NCI-H1105 treated with DMSO at 0.1 percent for 48 hours (cell line): ENCODE data around the gene MYH3.

ENCODE experiments used
- DNase-seq: peaks from one replicate; lab custom pipeline; 2025; lab: John Stamatoyannopoulos, UW

MYH3 gene

DNA sequence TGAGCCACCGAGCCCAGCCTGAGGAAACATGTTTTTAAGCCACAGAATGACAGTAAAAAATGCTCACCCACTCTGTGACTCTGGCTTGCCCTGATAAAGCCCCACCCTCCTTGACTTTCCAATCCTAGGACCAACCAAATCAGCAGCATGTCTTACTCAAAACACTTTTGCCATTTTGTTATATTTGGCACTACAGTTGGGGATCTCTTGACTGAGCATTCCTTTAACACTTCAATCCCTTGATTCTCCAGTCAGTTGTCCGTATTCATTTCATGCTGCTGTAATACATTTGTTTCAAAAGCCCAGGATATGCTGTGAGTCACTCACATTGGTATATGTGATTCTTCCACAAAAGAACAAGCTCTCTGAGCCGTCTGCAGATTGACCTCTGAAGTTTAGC is 8.2 kb downstream of the MYH3 start:
- DNase-seq: no peak

DNA sequence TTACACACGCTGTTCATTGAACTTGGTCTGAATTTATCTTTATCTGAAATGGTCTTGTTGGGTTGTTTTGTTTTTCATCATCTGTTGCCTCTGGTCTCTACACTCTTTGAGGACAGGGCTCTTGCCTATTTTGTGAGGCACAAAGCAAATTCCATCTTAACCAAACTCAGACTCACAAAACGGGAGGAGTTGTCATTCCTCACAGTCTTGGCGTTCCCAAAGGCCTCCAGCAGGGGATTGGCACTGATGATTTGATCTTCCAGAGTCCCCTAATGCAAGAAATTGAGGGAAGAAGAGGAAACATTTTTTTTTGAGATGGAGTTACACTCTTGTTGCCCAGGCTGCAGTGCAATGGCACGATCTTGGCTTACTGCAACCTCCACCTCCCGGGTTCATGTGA is 8.7 kb downstream of the MYH3 start:
- no peak for DNase-seq

DNA sequence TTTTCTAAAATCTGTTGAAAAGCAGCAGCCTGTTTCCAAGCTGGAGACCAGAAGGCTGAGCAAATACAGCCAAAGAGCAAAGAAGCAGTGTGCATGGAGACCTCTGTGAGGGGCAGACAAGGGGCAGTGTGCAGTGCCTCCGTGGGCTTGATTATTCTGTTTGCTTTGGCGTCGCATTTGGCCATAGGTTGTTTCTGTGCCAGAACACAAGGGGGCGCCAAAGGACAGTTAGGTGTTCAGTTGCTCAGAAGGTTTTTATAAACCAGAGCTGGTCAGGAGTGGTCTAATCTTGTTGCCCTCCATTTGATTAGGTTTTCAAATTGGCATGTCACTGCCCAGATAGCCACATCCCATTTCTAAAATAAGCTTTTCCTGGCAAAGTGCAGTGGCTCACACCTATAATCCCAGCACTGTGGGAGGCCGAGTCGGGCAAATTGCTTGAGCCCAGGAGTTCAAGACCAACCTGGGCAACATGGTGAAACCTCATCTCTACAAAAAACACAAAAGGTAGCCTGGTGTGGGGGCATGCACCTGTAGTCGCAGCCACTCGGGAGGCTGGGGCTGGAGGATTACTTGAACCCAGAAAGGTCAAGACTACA is 10.6 kb downstream of the MYH3 start:
- DNase-seq: peak; percentile 57

DNA sequence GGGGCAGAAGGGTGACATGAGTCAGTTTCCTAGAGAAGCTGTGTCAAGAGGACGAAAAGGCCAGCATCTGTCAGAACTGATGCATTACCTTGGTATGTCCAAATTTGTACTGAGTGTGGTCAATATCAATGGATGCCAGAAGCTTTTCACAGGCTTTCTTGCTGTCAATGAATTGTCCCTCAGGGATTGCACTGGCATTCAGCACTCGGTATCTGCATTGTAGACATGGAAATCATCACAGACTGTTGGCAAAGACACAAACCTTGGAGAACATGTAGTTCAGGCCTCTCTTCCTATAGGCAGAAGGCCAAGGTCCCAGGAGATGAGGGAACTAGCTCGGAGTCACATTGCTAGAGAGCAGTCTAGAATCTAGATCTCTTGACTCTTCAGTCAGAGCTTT is 16.6 kb downstream of the MYH3 start:
- DNase-seq: no peak

DNA sequence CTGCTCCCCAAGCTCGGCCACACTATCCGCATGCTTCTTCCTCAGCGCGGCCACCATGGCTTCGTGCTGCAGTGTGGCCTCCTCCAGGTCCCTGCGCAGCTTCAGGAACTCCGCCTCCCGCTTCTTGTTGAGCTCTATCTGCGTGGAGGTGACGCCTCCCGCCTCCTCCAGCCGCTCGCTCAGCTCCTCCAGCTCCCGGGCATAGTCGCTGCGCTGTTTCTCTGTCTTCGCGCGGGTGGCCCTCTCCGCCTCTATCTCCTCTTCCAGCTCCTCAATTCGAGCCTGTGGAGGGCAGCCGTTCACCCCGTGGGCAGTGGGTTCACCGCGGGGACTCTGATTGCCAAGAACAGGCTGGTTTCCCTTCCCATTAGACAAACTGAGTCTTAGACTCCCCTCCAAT is 19.0 kb downstream of the MYH3 start:
- DNase-seq: no peak

DNA sequence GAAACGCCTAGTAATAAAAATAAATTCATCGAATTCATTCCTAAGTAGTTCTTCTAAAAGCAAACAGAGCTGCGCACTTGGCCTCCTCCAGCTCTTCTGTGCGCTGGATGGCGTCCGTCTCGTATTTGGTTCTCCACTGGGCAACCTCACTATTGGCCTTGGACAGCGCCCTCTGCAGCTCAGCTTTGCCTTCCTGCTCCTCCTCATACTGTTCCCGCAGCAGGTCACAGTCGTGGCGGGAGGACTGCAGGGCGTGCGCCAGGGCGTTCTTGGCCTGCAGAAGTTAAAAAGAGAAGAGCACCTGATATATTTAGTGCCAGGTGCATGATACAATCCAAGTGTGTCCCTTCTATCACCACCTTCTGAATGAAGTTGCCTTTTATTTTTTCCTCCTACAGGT is 21.8 kb downstream of the MYH3 start:
- no peak for DNase-seq

DNA sequence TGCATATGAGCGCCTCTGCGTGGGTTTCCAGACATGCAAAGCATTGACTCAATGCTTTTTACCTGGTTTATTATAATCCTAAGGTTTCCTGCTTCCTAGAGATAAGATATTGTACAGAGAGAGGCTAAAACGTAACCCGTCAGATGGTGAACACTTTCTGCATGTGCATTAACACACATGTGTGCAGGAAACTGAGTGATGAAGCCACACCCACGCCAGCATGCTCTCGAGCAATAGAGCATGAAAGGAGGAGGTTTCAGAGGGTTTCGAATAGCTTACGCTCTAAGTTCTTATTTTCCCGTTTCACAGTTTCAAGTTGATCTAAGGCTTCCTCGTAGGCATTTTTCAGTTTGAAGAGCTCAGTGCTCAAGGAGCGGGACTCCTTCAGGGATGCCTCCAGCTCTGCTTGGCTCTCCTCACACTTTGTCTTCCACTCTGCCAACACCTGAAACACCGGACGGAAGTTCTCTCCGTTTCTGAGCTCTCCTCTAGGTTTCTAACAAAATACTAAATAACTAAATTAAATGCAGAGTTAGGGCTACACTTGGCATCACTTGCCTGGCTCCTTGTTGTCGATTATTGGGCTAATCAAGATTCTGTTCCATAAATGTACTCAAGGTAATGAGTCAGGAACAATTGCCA is 23.2 kb downstream of the MYH3 start:
- no peak for DNase-seq

DNA sequence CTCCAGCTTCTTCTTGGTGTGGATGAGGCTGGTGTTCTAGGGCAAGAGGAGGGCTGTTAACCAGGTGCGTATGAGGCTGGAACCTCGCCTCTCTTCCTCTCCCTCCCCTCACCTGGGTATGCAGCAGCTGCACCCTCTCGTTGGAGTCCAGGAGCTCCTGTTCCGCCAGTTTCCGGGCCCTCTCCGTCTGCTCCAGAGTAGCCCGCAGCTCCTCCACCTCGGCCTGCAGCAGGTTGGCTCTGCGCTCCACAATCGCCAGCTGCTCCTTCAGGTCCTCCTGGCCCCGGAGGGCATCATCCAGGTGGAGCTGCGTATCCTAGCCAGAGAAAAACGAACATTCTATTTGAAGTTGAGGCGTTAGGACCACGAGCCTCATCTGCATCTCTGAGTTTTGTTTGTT is 25.4 kb downstream of the MYH3 start:
- DNase-seq: no peak

DNA sequence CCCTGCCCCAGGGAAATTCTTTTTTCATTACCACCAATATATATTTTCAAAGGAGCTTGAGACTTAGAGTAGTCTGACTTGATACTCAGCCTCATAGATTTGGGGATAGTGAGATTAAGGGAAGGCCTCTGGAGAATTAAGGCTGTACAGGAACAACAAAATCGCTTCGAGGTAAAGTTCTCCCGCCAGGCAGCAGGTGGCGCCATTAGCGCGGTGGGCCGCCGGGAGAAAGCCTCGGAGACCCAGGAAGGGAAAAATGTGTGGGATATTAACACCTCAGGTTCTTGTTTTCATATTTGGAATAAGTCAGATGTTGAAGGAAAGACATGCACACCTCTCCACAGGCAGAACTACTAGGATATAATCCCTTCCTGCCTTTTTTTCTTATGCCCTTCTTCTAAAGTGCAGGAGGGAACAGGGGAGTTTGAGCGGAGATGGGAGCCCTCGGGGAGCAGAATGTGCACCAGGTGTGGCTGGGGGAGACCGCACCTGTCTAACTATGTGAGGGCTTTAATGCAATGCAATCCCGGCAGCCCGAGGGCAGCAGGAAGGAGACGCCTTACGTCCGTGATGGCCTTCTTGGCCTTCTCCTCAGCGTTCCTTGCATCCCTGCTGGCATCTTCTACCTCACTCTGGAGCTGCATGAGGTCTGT is 25.9 kb downstream of the MYH3 start:
- peak; percentile 11 for DNase-seq

DNA sequence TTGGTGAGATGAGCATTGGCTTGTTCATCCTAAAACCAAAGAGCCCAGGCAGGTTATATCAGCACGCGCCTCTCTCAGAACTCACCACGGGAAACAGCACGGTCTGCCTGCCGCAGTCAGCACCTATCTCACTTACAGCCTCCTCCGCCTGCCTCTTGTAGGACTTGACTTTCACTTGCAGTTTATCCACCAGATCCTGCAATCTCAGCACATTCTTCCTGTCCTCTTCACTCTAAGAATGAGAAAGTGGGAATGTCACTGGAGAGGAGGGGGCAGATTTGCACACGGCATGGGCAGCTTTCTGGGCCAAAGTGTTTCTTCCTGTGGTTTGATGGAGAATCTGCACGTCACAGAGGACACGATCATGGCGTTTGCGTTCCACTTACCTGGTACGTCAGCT is 27.4 kb downstream of the MYH3 start:
- DNase-seq: no peak

DNA sequence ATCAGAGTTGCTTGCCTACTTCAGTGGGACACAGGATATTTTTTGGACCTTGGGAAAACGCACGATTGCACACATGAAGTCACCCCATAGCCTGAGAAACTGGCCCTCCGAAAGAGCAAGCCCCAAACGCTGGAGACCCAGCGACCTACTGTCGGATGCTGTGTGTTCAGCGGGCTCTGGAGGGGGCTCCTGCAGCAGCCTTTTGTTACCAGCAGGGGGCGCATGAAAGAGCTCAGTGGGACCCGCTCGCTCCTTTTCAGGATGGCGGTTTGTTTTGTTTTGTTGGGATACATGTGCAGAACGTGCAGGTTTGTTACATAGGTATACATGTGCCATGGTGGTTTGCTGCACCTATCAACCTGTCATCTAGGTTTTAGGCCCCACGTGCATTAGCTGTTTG is 28.4 kb downstream of the MYH3 start:
- no peak for DNase-seq

DNA sequence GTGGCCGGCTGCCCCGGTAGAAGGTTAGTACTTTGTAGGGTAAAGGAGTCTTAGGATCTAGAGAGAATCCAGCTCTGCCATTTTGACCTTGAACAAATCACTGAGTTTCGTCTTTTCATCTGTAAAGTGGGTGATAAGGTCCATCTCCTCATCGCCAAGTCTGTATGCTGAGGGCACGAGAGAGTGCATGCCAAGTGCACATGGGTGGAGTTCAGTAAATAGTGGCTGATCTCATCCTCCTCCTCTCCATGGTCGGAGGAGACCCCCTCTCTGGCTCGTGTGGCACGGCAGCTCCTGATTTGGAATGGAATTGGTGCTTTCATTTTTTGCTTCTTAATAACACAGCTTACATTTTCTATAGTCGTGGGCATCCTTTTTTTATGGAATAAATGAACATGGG is 30.7 kb downstream of the MYH3 start:
- DNase-seq: no peak

DNA sequence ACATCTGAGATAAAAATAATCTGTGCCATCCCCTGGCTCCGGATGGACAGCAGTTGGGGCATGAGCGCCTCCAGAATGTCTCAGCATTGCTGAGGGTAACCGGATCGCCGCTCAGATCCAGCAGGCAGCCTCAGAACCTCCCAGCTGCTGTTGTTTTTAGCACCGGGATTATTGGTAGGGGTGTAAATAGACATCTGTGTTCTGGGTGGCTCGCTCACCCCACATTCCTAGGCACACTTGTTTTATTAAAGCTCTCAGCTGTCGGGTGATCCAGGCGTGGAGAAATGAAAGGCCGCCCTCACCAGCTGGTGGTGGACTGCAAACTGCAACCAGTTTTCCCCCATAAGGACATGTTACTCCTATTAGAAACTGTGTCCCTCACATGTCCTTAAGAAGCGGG is 32.1 kb downstream of the MYH3 start:
- DNase-seq: no peak

DNA sequence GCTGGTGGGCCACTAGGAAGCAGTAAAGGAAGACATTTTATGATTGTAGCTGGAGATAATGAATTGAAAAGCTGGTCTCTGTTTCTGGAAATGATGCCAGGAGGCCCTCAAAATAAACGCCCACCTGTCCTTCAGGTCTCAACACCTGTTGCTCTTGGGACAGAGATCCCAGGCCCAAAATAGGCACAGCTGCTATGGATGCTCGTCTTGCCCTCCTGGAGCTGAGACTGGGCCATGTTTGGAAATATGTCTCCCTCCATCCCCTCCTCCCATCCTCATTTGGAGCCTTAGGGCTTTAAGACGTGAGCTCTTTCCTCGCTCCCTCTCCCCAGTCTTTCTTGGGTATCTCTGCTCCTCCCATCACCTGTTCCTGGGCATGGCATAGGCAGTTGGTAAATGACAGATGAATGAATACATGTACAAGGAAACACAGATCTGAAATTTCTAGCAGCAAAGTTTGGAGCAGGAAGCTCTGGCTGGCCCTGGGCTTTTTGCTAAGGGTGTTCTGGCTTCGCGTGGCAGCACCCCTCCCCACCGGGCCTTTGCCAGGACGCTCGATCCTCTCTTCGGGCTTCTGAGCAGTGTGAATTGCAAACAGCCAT is 33.3 kb downstream of the MYH3 start:
- no peak for DNase-seq

DNA sequence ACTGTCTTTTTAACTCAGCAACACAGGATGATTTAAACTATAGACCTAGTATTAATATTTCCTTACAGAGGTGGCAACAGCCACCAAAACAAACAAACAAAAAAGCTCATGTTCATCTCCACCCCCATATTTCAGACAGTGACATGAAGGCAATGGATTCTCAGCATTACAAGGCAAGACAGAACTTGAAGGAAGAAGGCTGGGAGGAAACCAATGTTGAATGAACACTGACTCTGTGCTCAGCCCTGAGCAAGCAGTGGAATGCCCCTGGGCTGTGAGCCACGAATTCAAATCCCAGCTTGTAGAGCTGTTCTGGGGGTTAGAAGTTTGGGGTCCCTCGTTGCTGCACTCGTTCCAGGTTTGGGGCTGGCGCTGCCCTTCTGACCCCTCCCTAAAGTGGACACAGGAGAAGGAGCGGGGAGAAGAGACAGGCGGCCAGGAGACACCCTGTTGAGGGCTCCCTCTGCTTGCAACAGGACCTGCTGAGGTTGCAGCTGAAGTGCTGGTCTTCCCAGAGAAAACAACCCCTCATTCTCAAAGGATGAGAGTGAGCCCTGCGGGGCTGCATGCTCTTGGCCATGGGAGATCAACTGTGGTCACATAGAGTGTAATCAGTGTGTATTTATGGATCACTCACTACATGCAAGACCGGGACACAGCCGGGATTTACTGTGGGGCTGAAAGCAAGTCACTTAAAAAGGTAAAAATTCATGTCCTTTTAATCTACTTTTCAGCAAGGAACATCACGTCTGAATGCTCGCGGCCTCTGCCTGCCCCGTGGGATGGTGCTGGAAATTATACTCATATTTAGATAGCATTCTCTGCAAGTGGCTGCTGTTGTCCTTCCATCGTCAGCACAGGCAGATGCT is 34.3 kb downstream of the MYH3 start:
- no peak for DNase-seq

DNA sequence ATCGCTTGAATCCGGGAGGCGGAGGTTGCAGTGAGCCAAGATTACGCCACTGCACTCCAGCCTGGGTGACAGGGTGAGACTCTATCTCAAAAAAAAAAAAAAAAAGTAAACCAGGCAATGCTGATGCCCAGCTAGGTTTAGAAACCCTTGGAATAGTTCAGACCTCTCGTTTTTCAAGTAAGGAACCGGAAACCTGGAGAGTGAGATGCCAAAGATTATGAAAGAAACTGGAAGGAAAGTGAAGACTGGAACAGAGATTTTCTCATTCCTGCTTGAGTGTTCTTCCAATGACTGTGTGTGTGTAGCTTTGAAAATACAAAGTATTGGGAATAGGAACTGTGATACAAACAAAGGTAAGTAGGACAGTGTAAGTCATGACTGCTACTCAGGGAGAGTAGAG is 35.7 kb downstream of the MYH3 start:
- no peak for DNase-seq

DNA sequence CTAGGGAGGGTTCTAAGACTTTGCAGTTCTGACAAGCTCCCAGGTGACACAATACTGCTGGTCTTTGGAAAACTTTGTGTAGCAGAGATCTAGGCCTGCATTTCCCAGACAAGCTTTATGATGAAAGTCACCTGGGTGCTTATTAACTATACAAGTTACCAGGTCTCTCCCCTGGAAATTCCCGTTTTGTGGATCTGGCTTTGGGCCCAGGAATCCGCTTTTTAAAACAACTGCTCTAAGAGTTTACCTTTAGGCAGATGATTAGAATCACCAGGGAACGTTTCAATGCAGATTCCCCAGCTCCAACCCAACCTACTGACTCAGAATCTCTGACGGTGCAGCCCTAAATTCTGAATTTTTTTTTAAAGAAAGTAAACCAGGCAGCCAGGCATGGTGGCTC is 36.3 kb downstream of the MYH3 start:
- DNase-seq: no peak

DNA sequence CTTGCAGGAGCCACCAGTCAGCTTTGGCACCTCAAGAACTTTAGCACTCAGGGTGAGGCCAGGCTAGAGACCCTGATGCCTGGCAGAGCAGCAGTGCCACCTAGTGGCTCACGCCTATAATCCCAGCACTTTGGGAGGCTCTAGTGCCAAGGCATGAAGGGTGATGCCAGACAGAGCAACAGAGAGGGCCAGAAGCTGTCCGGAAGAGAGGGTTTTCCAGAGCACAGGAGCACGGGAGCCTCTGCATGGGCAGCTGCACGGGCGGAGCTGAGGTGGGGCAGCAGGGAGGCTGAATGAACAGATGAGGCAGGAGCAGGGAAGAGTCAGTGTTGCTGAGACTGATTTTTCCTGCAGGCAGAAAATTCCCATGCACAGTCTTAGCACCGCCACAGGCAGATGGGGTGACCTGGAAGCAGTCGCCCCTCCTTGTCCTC is 38.9 kb downstream of the MYH3 start:
- peak; percentile 69 for DNase-seq

DNA sequence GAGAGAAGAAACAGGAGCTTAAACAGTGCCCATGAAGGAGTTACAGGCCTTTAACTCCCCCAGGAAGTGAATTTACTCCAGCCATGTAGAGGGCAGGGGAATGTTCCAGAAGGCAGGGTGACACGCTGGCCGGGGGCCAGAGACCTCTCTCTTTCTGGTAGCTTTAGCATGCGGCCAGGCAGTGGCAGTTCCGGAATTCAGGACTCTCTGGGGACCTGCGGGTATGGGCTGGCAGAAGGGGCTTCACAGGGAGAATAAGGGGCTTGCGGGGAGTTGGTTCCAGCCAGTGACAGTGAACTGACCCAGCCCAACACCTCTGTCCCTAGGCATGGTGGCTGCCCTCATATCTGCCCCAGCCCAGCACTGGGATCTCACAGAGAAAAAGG is 40.0 kb downstream of the MYH3 start:
- DNase-seq: no peak

DNA sequence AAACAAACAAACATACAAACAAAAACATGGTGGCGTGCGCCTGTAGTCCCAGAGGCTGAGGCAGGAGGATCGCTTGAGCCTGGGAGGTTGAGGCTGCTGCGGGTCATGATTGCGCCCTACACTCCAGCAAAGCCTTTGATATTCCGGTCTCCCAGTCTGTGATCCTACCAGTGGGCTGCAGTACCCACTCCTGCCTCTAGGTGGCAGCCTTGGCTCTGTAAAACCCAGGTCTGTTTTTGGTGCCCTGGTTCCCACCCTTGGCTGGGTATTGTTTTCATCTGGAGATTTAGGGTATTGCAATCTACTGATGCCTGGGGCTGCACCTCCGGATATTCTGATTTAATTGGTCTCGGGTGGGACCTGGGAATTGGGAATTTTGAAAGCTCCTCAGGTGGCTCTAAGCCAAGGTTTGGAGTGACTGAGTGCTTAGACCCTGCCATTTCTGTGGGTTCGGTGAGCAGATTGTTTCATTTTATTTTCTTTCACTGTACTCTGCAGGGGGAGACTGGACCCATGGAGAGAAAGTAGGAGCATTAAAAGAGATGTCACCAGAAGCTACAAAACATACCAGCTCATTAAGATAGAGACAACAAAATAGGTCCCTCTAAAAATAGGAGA is 40.5 kb downstream of the MYH3 start:
- peak; percentile 64 for DNase-seq

DNA sequence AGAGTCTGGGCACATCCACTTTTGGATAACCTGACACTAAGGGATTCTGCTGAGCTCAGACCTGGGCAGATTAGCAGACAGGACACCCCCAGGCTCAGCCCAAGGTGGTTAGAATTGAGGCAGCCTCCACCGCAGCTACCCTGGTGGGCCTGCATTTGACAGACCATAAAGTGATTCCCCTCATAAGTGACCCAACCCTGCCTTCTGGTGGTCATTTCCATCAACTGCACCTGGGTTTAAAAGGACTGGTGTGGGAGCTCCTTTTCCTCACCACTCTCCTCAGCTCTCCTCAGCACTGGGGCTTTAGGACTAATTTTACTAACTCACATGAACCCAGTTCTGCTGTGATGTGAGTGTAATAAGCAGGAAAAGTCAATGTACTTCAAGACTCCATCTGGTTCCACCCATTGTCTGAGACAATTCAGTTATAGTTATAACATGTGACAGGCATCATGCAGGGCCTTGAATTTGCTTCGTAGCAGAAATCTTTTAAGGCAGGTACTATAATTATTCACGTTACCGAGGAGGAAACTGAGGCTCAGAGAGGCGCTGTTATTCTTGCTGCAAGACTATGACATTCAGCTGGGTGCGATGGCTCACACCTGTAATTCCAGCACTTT is 42.5 kb downstream of the MYH3 start:
- DNase-seq: peak; percentile 29
